ENCODE measurements around the gene SAMD7.

DNA sequence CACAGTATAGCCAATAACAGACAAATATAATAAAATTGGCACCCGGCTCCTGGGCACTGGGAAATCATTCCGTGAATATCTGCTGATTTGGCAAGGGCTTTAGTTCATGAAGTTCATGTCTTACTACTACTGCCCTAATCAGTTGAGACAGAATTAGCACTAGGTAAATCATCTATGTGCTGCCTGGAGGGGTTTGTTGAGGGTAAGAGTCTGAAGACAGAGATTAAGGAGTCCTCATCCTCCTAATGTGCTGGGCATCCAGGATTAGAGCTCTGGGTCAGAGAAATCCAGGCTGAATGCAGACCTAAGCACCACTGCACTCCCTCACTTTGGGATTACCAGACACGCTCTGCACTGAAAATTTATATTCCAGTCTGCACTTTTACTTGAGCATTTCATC is 2.0 kb downstream of the SAMD7 start:
- no peak for TF ChIP-seq POLR2A (IDR thresholded peaks at IDR 0.05)
- TF ChIP-seq, protein P1, sequence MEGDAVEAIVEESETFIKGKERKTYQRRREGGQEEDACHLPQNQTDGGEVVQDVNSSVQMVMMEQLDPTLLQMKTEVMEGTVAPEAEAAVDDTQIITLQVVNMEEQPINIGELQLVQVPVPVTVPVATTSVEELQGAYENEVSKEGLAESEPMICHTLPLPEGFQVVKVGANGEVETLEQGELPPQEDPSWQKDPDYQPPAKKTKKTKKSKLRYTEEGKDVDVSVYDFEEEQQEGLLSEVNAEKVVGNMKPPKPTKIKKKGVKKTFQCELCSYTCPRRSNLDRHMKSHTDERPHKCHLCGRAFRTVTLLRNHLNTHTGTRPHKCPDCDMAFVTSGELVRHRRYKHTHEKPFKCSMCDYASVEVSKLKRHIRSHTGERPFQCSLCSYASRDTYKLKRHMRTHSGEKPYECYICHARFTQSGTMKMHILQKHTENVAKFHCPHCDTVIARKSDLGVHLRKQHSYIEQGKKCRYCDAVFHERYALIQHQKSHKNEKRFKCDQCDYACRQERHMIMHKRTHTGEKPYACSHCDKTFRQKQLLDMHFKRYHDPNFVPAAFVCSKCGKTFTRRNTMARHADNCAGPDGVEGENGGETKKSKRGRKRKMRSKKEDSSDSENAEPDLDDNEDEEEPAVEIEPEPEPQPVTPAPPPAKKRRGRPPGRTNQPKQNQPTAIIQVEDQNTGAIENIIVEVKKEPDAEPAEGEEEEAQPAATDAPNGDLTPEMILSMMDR (IDR thresholded peaks at IDR 0.05), result no peak
